Measurements from ENCODE around the gene OGA. TPM values are rescaled to one million over a fixed set of nuclear protein-coding genes. Genes with fewer than 3 reads are reported as not detected.
A peak's percentile ranks its signal among the peaks of the same experiment; 100 is the strongest.

OGA gene
- polyA plus RNA-seq, 3 donors, result 6.9 to 104 (median 15.3) TPM

- DNase-seq, result no peak
- Histone ChIP-seq H3K4me1 (ENCODE audit: control insufficient read depth in 1 of 2, insufficient read depth in 2 of 2, low read length in 2 of 2) (peaks cover 46 to 58% of the 10 kb centered on the region in 2 donors), H3K9ac (ENCODE audit: insufficient read depth, low read length, poor library complexity, severe bottlenecking) (no peak overlapping the region), H3K27me3 (ENCODE audit: control insufficient read depth in 2 of 2, insufficient read depth in 2 of 2, low read length in 2 of 2) (peaks cover 5 to 16% of the 10 kb centered on the region in 2 donors), H3K9me3 (replicated peaks in 1 of 2; ENCODE audit: control insufficient read depth in 1 of 2, insufficient read depth in 1 of 2, low read length in 2 of 2) (no peaks in the 10 kb centered on the region), H3K79me2 (ENCODE audit: insufficient read depth, low read length) (no peaks in the 10 kb centered on the region), H4K20me1 (ENCODE audit: insufficient read depth, low read length) (peaks cover 82% of the 10 kb centered on the region), H2AFZ (ENCODE audit: insufficient read depth, low read depth, low read length, poor library complexity, severe bottlenecking) (no peak overlapping the region), H3K36me3 (replicated peaks in 1 of 2; ENCODE audit: control insufficient read depth in 1 of 2, insufficient read depth in 2 of 2, low read length in 2 of 2) (no peaks in the 10 kb centered on the region), H3K4me2 (replicated peaks; ENCODE audit: extremely low read depth, low read length, poor library complexity, severe bottlenecking) (peak overlapping the region; percentile 88), H3K27ac (ENCODE audit: low read depth in 1 of 2, low read length in 2 of 2) (no peak overlapping the region), H3K4me3 (replicated peaks in 1 of 3; ENCODE audit: low read depth in 2 of 3, low read length in 3 of 3) (peak overlapping the region in 1 of 3 experiments; percentile 70)
- TF ChIP-seq CTCF (IDR thresholded peaks at IDR 0.05), result no peak
- intact Hi-C loops (cut with micrococcal nuclease), result no loop called here
- peaks cover 14 to 15% of the 10 kb centered on the region in 2 donors for H3K36me3 Mint-ChIP-seq
- H3K4me1 Mint-ChIP-seq, result peaks cover 58% of the 10 kb centered on the region
- WGBS (ENCODE audit: insufficient coverage), result 100% methylated on average over 1 of the region's 1 CpG
- H3K27me3 Mint-ChIP-seq (ENCODE audit: low read depth in 3 of 3), result peaks cover 26 to 39% (median 27%) of the 10 kb centered on the region in 3 donors
- H3K27ac Mint-ChIP-seq, result no peak overlapping the region
- no peaks in the 10 kb centered on the region for H3K9me3 Mint-ChIP-seq
- H3K4me3 Mint-ChIP-seq, result peak overlapping the region; percentile 10 to 90
Measured at GRCh38 chr10:101839002-101839401, 20.8 kb upstream of the OGA start.

- Histone ChIP-seq H3K4me1 (ENCODE audit: control insufficient read depth in 1 of 2, insufficient read depth in 2 of 2, low read length in 2 of 2) (peaks cover 48 to 58% of the 10 kb centered on the region in 2 donors), H4K20me1 (ENCODE audit: insufficient read depth, low read length) (peaks cover 83% of the 10 kb centered on the region), H3K4me3 (replicated peaks in 1 of 3; ENCODE audit: low read depth in 2 of 3, low read length in 3 of 3) (no peak overlapping the region), H3K36me3 (replicated peaks in 1 of 2; ENCODE audit: control insufficient read depth in 1 of 2, insufficient read depth in 2 of 2, low read length in 2 of 2) (no peaks in the 10 kb centered on the region), H2AFZ (ENCODE audit: insufficient read depth, low read depth, low read length, poor library complexity, severe bottlenecking) (no peak overlapping the region), H3K4me2 (replicated peaks; ENCODE audit: extremely low read depth, low read length, poor library complexity, severe bottlenecking) (no peak overlapping the region), H3K9ac (ENCODE audit: insufficient read depth, low read length, poor library complexity, severe bottlenecking) (no peak overlapping the region), H3K27ac (ENCODE audit: low read depth in 1 of 2, low read length in 2 of 2) (no peak overlapping the region), H3K9me3 (replicated peaks in 1 of 2; ENCODE audit: control insufficient read depth in 1 of 2, insufficient read depth in 1 of 2, low read length in 2 of 2) (no peaks in the 10 kb centered on the region), H3K79me2 (ENCODE audit: insufficient read depth, low read length) (no peaks in the 10 kb centered on the region), H3K27me3 (ENCODE audit: control insufficient read depth in 2 of 2, insufficient read depth in 2 of 2, low read length in 2 of 2) (peaks cover 5 to 16% of the 10 kb centered on the region in 2 donors)
- Mint-ChIP-seq H3K27me3 (ENCODE audit: low read depth in 3 of 3) (peaks cover 25 to 36% (median 26%) of the 10 kb centered on the region in 3 donors), H3K4me3 (no peak overlapping the region), H3K4me1 (peaks cover 62% of the 10 kb centered on the region), H3K36me3 (peaks cover 14 to 15% of the 10 kb centered on the region in 2 donors), H3K9me3 (no peaks in the 10 kb centered on the region), H3K27ac (no peak overlapping the region)
- DNase-seq, result no peak
- intact Hi-C loops (cut with micrococcal nuclease), result no loop called here
- WGBS (ENCODE audit: insufficient coverage), result 64% methylated on average over 3 of the region's 6 CpGs
- TF ChIP-seq CTCF (IDR thresholded peaks at IDR 0.05), result no peak
Measured at GRCh38 chr10:101838416-101838970, 20.2 kb upstream of the OGA start.

All from CD14-positive monocyte (primary cell).